ENCODE measurements around the gene KRTAP10-9. TPM values are rescaled to one million over a fixed set of nuclear protein-coding genes. Genes with fewer than 3 reads are reported as not detected.
A peak's percentile ranks its signal among the peaks of the same experiment; 100 is the strongest.
"Not testable (repeated sequence)": the region's sequence is repeated elsewhere in the genome, so short reads cannot be mapped to it uniquely, and the experiment has no call there.

Gene KRTAP10-9
- total RNA-seq, 4 donors from 2014 or later, result 4.7 TPM; not detected in 3

- TF ChIP-seq CTCF (IDR thresholded peaks at IDR 0.05), result no peak
- no peak for TF ChIP-seq POLR2A (IDR thresholded peaks at IDR 0.05)
- WGBS, 2 donors, result 60 to 66% methylated on average over 10 to 15 of the region's 18 CpGs
- intact Hi-C loops (cut with DNase I; ENCODE audit: low total_unique reads), result no loop called here
- H3K4me3 ChIP-seq (ENCODE audit: low read depth, poor library complexity, severe bottlenecking), result no peak overlapping the region
- DNase-seq (ENCODE audit: low spot score in 2 of 2), result no peak
These were observed 2.0 kb downstream of the KRTAP10-9 start for GRCh38 chr21:44628707-44629391.

DNA sequence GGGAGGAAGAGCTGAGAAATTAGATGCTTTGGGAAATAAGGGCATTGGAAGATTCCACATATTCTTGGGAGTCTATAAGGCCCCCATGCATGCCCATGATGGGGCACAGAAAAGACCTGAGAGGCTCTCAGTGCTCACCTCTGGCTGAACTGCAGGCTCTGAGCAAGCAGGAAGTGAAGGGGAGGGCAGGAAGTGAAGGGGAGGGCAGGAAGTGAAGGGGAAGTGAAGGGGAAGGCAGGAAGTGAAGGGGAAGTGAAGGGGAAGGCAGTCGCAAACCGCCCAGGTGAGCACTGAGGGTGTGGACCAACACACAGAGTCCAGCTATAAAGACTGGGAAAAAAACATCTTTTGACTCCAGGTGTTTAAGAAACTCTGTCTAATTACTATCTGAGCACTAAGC, 3.5 kb downstream of the KRTAP10-9 start:
- 67 to 73% methylated on average over 2 of the region's 2 CpGs for WGBS, 2 donors
- no peak for DNase-seq (ENCODE audit: low spot score in 2 of 2)
- TF ChIP-seq CTCF (IDR thresholded peaks at IDR 0.05), result no peak
- intact Hi-C loops (cut with DNase I; ENCODE audit: low total_unique reads), result no loop called here
- no peak overlapping the region for H3K4me3 ChIP-seq (ENCODE audit: low read depth, poor library complexity, severe bottlenecking)

GRCh38 chr21:44632067-44632466, 5.2 kb downstream of the KRTAP10-9 start:
- 89 to 92% methylated on average over 1 of the region's 1 CpG for WGBS, 2 donors
- H3K4me3 ChIP-seq (ENCODE audit: low read depth, poor library complexity, severe bottlenecking), result no peak overlapping the region
- DNase-seq (ENCODE audit: low spot score in 2 of 2), result no peak
- TF ChIP-seq CTCF (IDR thresholded peaks at IDR 0.05) (no peak), POLR2A (IDR thresholded peaks at IDR 0.05) (no peak)
- intact Hi-C loops (cut with DNase I; ENCODE audit: low total_unique reads), result no loop called here

GRCh38 chr21:44636209-44637017, 9.5 kb downstream of the KRTAP10-9 start:
- no peak overlapping the region for H3K4me3 ChIP-seq (ENCODE audit: low read depth, poor library complexity, severe bottlenecking)
- DNase-seq (ENCODE audit: low spot score in 2 of 2), result peak in 1 of 2 donors; percentile 78
- intact Hi-C loops (cut with DNase I; ENCODE audit: low total_unique reads), result no loop called here
- 87 to 88% methylated on average over 15 of the region's 15 CpGs for WGBS, 2 donors
- TF ChIP-seq POLR2A (IDR thresholded peaks at IDR 0.05) (no peak), CTCF (IDR thresholded peaks at IDR 0.05) (no peak)

- 53 to 56% methylated on average over 21 of the region's 21 CpGs for WGBS, 2 donors
- intact Hi-C loops (cut with DNase I; ENCODE audit: low total_unique reads), result no loop called here
- H3K4me3 ChIP-seq (ENCODE audit: low read depth, poor library complexity, severe bottlenecking), result no peak within 1 kb of the TSS
- no peak for TF ChIP-seq POLR2A (IDR thresholded peaks at IDR 0.05)
- TF ChIP-seq CTCF (IDR thresholded peaks at IDR 0.05), result no peak
- DNase-seq (ENCODE audit: low spot score in 2 of 2), result peak in 1 of 2 donors; percentile 68
These were observed 10.3 kb downstream of the KRTAP10-9 start, which contains the start of gene KRTAP10-10 for GRCh38 chr21:44637018-44637850. KRTAP10-10 (plus strand) TSS chr21:44637356; CDS start chr21:44637418, 62 bp downstream.

GRCh38 chr21:44637851-44638348, 11.0 kb downstream of the KRTAP10-9 start:
- DNase-seq (ENCODE audit: low spot score in 2 of 2), result peak in 1 of 2 donors; percentile 54
- 73 to 75% methylated on average over 11 of the region's 12 CpGs for WGBS, 2 donors
- H3K4me3 ChIP-seq (ENCODE audit: low read depth, poor library complexity, severe bottlenecking); intact Hi-C loops (cut with DNase I; ENCODE audit: low total_unique reads): not testable (repeated sequence)

DNA sequence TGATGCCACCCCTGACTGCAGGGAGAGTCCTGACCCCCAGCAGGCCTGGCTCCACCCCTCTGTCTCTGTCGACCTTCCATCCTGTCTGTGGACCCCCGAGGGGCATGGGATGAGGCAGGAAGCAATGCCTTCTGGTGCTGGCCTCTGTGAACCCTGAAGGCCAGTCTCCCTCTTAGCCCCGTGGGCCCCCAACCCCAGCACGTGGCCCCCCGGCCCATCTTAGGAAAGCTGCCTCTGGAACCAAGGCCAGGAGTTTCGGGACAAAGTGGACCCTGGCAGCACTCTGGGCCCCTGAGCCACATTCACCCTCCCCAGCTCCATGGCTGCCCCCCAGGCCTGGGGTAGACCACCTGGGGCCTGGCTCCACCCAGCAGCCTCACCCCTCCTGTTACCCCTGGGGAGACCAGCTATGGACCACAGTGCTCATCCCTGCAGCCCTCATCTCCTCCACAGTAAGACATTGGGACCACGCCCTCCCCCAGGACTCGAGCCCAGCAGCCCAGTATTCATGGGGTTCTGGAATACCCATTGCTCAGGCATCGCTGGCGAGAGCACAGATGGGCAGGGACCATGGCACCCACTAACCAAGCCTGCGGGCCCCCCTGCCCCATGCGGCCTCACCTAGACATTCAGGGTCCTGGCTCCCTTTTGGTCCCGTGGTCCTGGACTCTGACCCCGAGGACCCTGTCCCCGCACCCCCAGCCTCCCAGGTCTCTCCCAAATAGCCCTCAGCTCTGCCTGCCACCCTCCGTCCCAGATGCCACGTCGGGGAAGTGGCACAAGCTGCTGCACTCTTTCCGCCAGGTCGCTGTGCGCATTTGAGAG, 11.8 kb downstream of the KRTAP10-9 start:
- intact Hi-C loops (cut with DNase I; ENCODE audit: low total_unique reads); DNase-seq (ENCODE audit: low spot score in 2 of 2); H3K4me3 ChIP-seq (ENCODE audit: low read depth, poor library complexity, severe bottlenecking): not testable (repeated sequence)
- WGBS, 2 donors, result 86 to 89% methylated on average over 15 to 17 of the region's 21 CpGs
